Stimulated activated CD8-positive, alpha-beta memory T cell treated with anti-CD3 and anti-CD28 coated beads, Interleukin-15, amount 100 ng/mL, for 24 hours (primary cell): ENCODE measurements around the gene RARB.

ENCODE experiments used
- DNase-seq: peaks from one replicate; pipeline ENCODE4 v3.0.0-alpha.2; 2020; ENCODE audit warnings: low read depth

Gene RARB

DNA sequence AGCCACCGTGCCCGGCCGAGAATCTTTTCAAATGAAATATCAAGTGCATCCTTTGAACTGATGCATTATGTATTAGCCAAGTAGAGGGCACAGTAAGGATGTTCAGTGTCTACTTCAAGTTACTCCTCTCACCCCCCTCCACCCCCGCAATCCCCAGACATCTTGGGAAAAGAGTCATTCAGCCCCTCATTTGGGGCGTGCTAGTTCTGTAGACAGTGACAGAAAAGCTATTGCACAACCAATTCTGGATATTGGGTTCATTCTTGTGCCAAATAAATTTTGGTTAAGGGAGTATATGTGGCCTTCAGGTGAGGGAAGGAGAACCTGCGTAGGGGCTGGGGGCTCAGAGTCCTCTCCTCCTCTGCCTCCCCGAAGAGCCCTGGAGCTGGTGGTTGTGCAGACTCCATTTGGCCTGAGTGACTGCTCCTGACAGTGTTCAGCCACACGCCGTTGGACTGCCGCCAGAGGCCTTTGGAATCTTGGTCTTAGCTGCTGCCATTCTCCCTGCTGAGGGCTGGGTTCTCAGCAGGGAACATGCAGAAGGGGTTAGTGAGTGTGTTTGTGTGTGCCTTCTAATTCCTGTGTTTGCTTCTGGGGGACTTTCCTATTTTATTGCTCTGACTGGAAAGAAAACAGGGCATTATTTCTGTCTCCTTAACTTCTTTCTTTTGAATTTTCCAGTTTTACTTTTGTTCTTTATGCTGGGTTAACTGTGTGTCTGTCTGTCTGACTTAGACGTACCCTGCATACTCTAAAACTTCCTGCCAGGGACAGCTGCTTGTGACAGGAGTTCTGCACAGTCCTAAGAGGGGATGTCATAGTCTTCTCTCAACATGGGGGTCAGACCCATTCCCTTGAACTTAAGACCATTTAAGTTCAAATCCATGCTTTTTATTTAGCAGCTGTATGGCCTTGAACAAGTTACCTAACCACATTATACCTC, 21.0 kb downstream of the RARB start:
- no peak for DNase-seq

DNA sequence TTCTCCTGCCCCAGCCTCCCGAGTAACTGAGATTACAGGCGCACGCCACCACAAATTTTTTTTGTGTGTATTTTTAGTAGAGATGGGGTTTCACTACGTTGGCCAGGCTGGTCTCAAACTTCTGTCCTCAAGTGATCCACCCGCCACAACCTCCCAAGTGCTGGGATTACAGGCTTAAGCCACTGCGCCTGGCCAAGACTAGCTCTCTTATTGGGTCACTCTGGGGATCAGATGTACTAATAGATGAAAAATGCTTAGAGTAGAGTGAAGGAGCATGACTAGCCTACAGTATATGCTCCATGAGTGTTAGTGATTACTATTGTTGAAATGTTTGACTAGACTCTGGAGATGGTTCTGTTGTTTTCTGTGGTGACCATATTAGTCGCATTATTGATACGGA, 21.8 kb downstream of the RARB start:
- no peak for DNase-seq

DNA sequence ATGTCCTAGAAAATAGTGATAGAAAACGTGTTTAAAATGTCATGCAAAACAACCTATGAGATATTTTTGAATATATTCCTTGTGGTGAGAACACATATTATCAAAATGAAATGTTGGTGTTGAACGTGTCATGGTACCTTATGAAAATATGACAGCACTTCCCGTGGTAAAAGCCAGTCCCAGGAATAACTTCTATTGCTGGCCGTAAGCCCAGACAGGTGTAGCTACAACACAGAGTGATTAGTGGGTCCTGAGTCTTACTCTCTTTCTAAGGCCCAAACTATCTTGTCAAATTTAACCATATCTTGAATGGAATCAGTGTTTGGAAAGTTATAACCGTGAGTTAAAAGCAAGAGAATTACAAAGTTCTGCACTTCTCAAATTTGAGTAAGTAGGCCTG, 24.1 kb downstream of the RARB start:
- DNase-seq = no peak

DNA sequence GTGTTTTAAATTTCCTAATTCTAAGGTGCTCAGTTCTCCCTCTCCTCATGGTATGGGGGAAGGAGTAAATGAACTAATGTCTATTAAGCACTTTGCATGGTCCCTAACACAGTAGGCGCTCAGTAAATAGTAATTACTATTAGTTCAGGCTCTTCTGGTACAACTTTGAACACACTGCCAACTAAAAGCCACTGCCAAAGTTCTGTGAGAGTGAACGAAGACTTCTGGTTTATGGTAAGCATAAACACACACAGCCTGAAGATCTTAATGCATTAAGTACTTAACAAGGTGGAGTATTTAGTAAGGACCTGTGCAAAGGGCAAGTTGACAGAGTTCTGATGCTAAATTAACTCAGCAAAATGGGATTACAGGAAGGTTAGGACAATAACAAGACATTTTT, 24.7 kb downstream of the RARB start:
- DNase-seq = no peak

DNA sequence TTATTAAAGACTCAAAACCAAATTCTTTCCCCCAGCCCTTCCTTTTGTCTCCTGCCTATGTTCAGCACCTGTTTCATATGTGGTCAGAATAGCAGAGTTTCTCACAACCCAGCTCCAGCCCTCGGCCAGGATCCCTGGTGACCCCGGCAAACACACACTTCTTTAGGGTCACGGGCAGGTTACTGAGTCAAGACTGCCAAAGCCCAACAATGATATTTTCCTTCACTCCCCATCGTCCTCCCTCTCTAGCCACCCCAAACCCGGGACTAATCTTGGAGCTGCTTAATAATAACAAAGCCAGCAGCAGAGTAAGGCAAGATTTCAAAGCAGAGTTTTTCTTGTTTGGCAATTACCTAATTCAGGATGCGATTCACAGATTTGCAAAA, 25.5 kb downstream of the RARB start:
- DNase-seq = no peak

DNA sequence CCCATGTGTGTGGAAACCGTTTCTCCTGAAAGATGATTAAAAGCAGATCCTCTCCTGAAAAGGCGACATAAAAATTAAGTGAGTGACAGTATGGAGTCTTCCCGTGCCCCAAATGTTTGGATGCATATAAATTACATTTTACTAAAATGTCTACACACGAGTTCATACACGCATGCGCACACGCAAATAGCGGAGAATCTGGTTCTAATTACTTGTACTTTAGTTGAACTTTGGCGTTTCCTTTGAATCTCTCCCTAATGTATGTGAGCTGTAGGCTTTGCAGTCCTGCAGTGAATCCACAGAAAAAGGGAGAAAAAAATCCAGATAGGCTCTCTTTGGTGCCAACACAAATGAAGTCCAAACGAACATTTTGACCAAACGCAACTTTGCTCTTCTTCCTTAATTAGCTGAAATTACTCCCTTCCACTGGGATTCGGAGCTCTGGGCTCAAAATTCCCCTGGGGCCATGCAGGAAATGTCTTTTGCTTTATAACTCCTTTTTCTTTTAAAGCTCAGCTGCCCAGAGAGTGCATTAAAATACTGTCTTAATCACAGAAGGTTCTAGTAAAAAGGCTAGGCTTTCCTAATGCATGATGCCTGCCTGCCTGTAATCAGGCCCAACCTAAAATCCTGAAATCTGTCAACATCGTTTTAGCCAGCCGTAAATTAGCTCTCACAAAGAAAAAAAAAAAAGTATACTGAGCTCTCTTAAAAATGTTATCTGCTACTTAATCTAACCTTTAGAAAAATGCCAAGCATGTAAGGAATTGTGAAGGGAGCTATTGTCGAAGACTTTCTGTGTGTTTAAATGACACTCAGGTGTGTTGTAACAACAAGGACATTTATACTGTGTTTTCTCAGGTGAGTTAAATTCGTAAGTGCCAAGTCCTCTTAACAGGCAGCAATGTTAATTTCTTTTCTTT, 26.2 kb downstream of the RARB start:
- DNase-seq = no peak

DNA sequence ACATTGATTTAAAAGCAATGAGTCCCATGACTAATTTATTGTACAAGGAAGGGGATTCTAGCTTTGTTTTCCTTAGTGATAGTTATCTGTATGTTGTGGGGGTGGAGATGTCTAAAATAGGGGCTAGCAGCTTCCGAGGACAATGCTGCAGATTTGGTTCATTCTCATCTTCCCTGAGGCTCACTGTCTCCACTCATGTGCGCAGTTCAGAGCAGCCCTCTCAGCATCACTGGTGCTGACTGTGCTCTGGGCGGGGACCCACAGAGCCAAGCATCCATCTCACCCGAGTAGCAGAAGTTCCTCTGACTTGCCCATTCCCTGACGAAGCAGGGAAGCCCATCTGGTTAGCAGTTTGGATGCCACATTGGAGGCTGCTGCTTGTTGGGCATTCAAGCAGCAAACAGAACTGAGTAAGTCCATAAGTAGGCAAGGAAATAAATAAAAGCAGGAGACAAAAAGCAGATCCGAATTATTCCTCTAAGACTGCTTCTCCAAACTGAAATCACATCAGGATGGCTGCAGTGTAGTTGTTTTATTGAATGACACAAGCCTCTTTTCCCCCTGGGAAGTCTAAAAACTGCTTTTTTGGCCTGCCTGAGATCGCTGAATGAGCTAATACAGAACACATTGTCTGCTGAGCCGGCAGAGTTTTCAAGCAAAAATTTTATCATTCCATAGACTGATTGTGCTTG, 27.5 kb downstream of the RARB start:
- DNase-seq = no peak

DNA sequence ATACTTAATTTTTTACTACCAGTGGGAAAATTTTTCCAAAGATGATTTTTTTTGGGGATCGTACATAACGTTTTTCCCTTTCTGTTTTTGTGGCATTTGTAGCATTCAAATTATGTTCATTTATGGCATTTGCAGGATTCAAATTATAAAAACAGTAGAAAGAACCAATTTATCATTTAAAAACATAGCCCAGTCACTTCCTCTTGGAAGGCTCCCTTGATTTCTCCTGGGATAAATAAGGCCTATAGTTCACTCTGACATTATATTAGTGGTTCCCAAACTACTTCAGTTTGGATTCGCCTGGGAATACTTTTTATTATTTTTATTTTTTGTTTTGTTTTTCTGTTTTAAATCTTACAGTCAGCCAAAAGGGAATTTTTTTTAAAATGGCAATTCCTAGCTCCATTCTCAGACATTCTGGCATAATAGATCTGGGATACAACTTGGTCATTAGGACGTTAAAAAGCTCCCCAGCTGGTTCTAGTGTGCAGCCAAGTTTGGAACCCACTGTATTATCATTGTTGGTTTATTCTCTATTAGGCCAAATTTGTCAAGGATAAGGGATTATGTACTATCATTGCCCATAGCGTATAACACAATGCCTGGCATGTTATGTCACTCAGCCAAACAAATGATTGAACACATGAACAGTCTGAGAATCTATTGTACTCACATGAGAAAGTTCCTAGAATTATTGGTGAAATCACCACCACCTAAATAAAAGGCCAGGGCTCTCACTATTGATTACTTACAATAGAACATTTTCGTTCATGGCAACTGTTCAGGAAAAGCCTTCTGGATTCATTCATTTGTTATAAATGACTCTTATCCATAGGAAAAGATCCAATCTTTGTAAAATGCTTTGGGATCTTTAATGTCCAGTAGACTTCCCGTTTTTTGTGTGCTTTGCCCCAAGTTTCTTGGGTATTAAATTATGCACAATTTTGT, 28.9 kb downstream of the RARB start:
- DNase-seq = no peak

DNA sequence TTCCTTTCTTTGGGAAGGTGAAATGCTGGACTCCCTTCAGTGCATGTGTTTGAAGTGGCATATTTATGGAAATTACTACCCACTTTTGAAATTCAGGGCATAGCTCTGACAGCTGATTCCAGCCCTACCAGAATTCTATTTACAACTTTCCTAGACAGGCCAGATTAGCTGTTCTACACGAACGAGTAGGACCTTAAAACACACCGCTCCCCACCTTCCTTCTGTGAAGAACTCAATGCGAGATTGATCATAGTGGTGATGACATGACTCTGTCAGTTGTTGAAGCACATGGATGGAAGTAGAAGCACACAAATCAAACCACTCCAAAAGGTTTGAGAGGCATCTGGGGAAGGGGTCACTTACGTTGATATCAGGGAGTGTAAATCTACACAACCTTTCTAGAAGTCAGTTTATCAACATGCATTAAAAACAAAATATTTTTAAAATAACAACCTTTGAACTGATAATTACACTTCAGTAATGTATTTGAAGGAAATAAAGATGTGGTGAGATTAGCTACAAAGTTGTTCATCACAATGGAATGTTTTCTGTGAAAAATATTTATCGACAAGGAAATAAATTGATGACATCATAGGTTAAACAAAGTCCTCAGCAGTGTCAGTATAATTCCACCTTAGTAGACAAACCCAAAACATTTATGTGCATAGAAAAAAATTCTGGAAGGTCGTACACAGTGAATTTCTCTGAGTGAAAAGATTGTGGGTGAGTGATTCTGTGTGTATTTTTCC, 29.8 kb downstream of the RARB start:
- no peak for DNase-seq

DNA sequence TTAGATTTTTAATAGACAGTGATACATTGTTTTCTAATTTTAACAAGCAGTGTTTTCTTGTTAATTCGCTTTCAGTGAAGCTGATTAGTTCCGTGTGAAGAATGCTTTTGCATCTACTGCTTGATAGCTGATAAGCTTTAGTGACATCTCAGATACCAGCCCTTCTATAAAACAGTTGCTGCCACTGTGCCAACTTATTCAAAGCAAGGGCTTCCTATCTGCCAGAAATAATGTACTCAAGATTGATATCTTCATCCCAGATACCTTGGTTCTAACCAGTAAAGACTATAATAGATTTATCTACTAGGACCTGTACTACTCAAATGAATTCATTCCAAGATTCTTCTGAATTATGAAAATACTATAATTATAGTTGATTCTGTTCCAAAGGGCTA, 30.4 kb downstream of the RARB start:
- DNase-seq = no peak

DNA sequence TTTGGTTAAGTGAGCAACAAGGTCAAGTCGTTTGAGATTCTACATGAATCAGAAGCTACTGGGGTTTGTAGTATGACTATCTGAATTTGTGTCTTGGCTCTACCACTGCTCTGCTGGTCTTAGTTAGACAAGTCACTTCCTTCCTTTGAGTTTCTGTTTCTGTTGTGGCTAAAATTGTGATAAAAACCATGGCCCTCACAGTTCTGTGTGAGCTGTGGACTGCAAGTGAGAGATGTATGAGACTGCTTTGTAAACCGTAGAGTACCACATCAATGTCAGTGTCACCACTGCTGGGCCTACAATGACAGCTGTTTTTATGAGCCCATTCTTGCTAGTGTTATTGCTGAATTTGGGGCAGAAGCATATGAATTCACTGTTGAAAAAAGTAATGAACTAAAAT, 32.7 kb downstream of the RARB start:
- DNase-seq = no peak

DNA sequence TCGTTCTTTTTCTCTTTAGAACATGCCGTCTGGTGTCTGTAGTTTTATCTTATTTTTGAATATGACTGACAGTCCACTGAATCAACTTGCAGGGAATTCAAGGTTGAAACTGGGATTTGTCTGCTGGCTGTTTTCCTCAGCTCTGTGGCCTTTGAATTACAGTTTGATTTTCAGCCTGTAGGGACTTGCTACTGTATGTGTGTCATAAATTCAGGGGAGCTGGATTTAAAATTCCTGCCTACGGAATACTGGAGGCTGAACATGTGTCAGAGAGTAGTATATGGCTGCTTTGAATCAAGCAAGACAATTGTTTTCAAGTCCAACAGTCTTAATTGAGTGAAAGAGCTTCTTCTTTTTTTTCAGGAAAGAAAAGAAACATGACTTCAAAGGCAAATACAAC, 33.9 kb downstream of the RARB start:
- no peak for DNase-seq

DNA sequence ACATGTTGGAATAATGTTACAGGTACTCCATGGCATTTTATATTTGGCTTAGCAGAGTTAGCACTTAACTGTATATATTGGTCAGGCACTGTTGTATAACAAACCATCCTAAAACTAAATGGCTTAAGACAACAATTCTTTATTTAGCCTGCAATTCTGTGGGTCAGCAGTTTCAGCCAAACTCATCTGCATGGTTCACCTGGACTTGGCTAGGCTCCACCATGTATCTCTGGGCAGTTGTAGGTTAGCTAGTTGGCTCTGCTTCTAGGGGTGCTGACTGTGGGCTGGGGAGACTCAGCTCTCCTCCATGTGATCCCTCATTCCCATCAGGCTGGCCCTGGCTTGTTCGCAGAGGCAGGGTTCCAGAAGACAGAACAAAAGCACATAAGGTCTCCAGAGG, 34.4 kb downstream of the RARB start:
- DNase-seq = no peak

DNA sequence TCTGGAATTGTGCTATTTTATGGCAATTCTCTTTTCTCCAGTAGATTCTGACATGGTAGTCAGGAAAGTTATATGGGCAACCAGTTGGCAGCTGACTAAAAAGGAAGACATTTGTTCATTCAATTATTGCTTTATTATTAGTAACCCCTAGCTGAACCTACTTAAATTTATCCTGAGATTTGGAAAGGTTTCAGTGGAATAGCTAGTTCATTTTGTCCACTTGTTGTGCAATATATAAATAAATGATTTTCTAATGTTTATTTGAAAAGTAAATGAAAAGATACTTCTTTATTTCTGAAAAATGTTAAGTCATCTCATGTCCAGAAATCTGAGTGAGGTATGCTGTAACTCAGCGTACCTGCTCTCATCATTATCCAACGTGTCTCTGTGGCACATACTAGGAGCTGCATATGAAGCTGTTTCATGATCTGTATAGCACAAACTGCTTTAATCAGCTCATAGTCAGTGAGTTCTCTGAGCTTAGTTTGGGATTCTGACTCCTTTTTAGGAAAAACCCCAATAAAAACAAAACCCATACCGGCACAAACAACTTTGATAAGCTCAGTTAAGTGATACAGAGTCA, 35.9 kb downstream of the RARB start:
- no peak for DNase-seq

DNA sequence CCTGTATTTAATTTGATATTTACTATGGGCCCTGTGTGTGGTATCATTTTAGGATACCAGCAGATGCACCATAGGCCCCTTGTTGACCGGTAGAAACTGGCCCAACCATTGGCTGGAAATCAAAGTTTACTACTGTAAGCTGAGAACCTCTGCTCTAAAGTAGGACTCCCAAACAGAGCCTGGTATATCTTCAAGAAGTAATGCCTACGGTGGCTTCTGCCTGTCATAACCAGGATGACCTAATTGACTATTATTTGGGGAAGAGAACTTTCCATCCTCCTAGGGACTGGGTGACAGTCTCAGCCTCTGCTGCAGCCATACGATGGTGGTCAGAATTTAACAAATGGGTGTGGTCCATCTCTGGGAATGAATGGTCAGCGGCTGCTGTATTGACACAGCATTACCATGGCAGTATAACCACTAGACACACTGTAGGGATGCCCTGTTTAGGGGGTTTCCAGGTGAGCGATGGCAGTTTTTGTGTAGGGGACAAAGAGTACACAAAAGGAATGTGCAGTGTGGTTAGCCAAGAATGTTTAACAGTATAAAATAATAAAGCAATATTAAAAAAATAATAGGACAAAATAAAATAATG, 37.3 kb downstream of the RARB start:
- no peak for DNase-seq

DNA sequence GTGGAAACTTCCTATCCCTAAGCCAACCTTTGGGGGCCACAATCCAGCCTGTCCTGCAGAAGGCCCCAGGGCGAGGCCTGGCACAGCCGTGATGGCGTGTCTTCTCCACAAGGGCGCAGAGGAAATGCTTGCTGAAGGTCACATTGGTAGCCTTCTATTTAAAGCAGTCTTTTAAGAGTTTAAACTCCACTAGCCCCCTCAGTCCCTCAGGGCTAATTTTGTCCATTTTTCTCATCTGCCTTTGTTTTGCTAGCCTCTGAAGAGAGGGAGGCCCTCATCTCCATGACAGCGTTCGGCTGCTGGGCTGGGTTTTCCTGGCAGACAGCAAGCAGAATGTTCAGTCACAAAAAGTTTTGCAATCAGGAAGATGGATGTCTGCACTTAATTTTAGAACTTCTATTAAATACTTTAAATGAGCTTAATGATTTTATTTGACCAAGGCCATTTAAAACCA, 40.8 kb downstream of the RARB start:
- DNase-seq = no peak

DNA sequence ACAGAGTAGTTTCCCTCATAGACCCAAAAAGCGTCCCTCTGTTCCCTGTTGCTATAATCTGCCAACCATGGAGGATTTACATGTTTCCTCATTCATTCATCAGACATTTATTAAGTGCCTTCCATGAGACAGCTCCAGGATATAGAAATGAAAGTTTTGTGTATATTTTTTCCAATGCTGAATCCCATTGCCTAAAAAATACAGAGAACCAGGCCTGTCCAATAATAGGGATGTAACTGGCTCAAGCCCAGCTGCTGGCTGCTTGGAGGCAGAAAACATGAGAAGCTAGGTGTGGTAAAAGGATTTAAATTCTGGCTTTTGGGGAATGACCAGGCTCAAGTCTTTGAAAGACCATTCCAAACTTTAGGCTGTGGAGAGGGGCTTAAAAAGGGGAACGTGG, 41.5 kb downstream of the RARB start:
- no peak for DNase-seq

DNA sequence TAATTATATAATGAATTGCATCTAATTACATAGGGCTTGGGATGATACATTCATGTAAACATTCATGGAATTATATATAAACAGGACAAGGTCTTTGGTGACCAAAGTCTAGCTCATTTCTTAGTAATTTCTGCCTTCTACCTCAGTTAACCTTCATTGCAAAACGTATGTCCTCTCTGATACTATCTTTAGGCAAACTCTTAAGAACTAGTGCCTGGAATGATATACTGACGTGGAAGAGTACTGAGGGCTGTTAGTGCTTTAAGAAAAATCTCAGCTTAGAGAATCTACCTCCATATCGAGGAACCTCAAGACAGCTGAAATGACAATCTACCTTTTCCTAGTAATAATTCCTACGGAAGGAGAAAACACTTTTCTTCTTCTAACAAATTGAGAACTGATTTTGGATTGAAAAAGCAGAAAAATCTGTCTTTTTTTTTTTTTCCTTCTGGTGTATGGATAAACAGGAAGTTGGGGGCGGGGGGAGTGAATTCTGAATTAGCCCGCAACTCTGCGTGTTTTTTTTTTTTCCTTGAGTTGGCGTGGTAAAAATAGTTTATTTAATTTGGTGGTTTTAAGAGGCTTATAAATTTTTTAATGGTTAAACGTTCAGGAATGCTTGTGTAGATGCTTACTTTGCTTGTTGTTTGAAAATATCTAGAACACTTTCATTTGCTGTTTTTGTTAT, 43.2 kb downstream of the RARB start:
- no peak for DNase-seq

DNA sequence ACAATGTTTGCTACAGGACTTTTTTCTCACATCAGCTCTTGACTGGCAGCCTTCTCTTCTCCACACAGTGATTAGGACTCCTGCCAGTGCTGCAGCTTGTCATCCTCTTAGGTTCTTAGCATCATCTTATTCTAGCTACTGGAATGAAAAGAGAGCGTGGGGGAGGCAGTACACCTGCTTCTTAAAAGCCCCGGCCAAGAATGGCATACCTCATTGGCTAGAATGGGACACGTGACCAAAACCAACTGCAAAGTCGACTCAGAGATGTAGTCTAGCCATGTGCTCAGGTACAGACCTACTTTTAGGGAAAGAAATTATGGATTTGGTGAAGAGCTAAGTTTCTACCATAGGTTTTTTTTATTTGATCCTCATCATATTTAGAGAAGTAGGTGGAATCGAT, 44.1 kb downstream of the RARB start:
- DNase-seq = no peak
